Heart left ventricle (tissue), 13 donors: ENCODE results near the gene PRMT9.

Experiments used
- POLR2A ChIP-seq, 2 donors: fragments of 450-650 bp; IDR thresholded peaks; one replicate each; pipeline ENCODE4 v1.6.1; 2017; ENCODE audit warnings: antibody characterized with exemption in 2 of 2, mild to moderate bottlenecking in 2 of 2, moderate library complexity in 2 of 2
- TF ChIP-seq, protein P1 (sequence below), 12 donors: fragments of 200-600 bp; sonication (generic) in 4 of 12; IDR thresholded peaks; one replicate each; pipeline versions ENCODE4 v1.5.0 to v1.8.0; 2018 to 2022; ENCODE audit warnings: antibody characterized with exemption in 12 of 12, mild to moderate bottlenecking in 5 of 12
- donor health status: ischemic (EF 13 %, LVEDD 7.1; RV severe dilation, severe dysfunction).
- donor health status: DM: no; HTN: yes; CAD: no.
- donor health status: DM: no; HTN: no; CAD: no.
- donor health status: ischemic (EF 25% LVEDD 6.9; RV normal size, moderate dysfunction).
- donor health status: ischemic (EF 25% LVEDD 5.7; RV mildly dilated, moderate dysfunction).
- donor health status: ischemic (EF 35%, LVEDD 5.7; RV mildly dilated, moderate dysfunction).
- donor health status: nonischemic (EF 11% LVEDD 7.7; RV severe dilation, severe dysfunction).
- donor health status: DM: yes; HTN: yes; CAD: no.
- donor health status: PGD.
- donor health status: ischemic (EF 29% LVEDD 5.4; RV normal size, mild dysfunction).
- donor health status: nonischemic (EF 23%, LVEDD 6.1; RV moderate dilation, normal function).

DNA sequence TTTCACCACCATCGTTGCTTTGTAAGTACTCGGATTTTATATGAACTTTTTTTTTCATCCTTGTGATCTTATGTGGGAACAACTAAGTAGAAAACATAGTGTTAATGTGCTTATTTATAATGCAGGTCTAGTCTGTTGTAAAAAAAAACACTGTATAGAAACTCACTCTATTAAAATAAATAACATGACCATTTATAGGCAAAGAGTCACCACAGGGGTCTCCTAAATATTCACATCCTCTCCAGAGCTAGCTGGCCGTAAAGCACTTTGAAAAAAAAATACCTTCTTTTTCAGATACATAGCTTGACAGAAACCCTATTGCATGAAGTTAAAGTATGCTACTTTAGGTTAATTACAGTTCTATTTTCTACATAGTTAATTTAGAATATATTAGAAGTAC is 55.5 kb downstream of the PRMT9 start:
- TF ChIP-seq, protein P1, sequence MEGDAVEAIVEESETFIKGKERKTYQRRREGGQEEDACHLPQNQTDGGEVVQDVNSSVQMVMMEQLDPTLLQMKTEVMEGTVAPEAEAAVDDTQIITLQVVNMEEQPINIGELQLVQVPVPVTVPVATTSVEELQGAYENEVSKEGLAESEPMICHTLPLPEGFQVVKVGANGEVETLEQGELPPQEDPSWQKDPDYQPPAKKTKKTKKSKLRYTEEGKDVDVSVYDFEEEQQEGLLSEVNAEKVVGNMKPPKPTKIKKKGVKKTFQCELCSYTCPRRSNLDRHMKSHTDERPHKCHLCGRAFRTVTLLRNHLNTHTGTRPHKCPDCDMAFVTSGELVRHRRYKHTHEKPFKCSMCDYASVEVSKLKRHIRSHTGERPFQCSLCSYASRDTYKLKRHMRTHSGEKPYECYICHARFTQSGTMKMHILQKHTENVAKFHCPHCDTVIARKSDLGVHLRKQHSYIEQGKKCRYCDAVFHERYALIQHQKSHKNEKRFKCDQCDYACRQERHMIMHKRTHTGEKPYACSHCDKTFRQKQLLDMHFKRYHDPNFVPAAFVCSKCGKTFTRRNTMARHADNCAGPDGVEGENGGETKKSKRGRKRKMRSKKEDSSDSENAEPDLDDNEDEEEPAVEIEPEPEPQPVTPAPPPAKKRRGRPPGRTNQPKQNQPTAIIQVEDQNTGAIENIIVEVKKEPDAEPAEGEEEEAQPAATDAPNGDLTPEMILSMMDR (IDR thresholded peaks at IDR 0.05): no peak
- TF ChIP-seq POLR2A (IDR thresholded peaks at IDR 0.05): no peak
